HepG2 (cell line): Measurements from ENCODE around the gene CTAG2. TPM values are rescaled to one million over a fixed set of nuclear protein-coding genes. Genes with fewer than 3 reads are reported as not detected.

Experiments used
- ATAC-seq: fragments of 200-7000 bp; cut with Tn5 transposase; 3 replicates; pipeline ENCODE4 v1.9.1; 2020; ENCODE audit warnings: mild to moderate bottlenecking, moderate library complexity
- BruUV-seq: library from RNA; stranded (reverse); fragments of 400-500 nt; replicated peaks from 2 replicates; lab custom pipeline; 2021; lab: Mats Ljungman, UMichigan
- CTCF ChIA-PET: fragments of 300-600 bp; formaldehyde crosslinking; extraction: SDS; loops from one replicate; lab custom pipeline; 2021; ENCODE audit warnings: low total read pairs, inconsistent platforms, low intra/inter-chr PET ratio; lab: Yijun Ruan, JAX
- POLR2A ChIA-PET: fragments of 350-600 bp; sonication (Branson Sonifier 250); formaldehyde crosslinking; loops from one replicate; lab custom pipeline; 2020; ENCODE audit warnings: antibody characterized with exemption, inconsistent platforms; lab: Yijun Ruan, JAX
- DNase-seq: peaks from one replicate; pipeline ENCODE4 v3.0.0-alpha.2; 2015; ENCODE audit warnings: low spot score
- FAIRE-seq: peaks from 3 replicates; lab custom pipeline; 2011; peaks lifted over from hg19 to GRCh38; lab: Jason Lieb, UNC
- H2AFZ ChIP-seq: one replicate; pipeline ENCODE4 v1.6.1; 2011; ENCODE audit warnings: low read length, inconsistent platforms
- H3K27ac ChIP-seq: fragments of 300-600 bp; 3 replicates; pipeline ENCODE4 v1.8.0; 2011; ENCODE audit warnings: mixed run types, mild to moderate bottlenecking, mixed read lengths, low read length, inconsistent platforms; ENCODE audit not compliant: insufficient read depth; ENCODE audit errors: extremely low read length
- H3K27me3 ChIP-seq, 2 experiments: fragments of 200-600 bp in 1 of 2; 2 replicates in 1 of 2; 3 replicates in 1 of 2; pipeline versions ENCODE4 v1.6.0 to v1.8.0; 2011; ENCODE audit warnings: low read length in 2 of 2, mild to moderate bottlenecking in 2 of 2, moderate library complexity in 2 of 2, inconsistent platforms in 1 of 2; ENCODE audit not compliant: insufficient read depth in 2 of 2, control insufficient read depth in 1 of 2
- H3K36me3 ChIP-seq, 2 experiments: fragments of 200-600 bp in 1 of 2; replicated peaks in 1 of 2; 2 replicates in 1 of 2; 3 replicates in 1 of 2; pipeline versions ENCODE4 v1.5.1 to v1.8.0; 2011; ENCODE audit warnings: low read length in 2 of 2, inconsistent platforms in 1 of 2; ENCODE audit not compliant: insufficient read depth in 2 of 2, control insufficient read depth in 1 of 2
- H3K4me1 ChIP-seq: 2 replicates; pipeline ENCODE4 v1.5.1; 2012; ENCODE audit warnings: low read length, inconsistent platforms; ENCODE audit not compliant: insufficient read depth
- H3K4me2 ChIP-seq: 2 replicates; pipeline ENCODE4 v1.6.0; 2011; ENCODE audit warnings: low read depth, low read length, inconsistent platforms
- H3K4me3 ChIP-seq, 3 experiments: fragments of 200-600 bp in 1 of 3; sonication (generic), shearing (Covaris generic) in 1 of 3; replicated peaks in 1 of 3; 2 replicates each; pipeline ENCODE4 v1.5.1; 2011 to 2016; ENCODE audit warnings: low read length in 3 of 3, inconsistent platforms in 2 of 3, low read depth in 2 of 3, mild to moderate bottlenecking in 2 of 3, control low read depth in 1 of 3, mixed read lengths in 1 of 3; ENCODE audit not compliant: insufficient read depth in 1 of 3
- H3K79me2 ChIP-seq: one replicate; pipeline ENCODE4 v1.6.1; 2011; ENCODE audit warnings: low read length, inconsistent platforms; ENCODE audit not compliant: insufficient read depth
- H3K9ac ChIP-seq: 2 replicates; pipeline ENCODE4 v1.6.0; 2011; ENCODE audit warnings: mild to moderate bottlenecking, low read depth, low read length, inconsistent platforms; ENCODE audit not compliant: insufficient read depth
- H3K9me3 ChIP-seq: 2 replicates; pipeline ENCODE4 v1.5.1; 2012; ENCODE audit warnings: mild to moderate bottlenecking, low read length
- H4K20me1 ChIP-seq: 2 replicates; pipeline ENCODE4 v1.6.0; 2011; ENCODE audit warnings: inconsistent platforms, mild to moderate bottlenecking, low read length, moderate library complexity; ENCODE audit not compliant: insufficient read depth
- DR1 ChIP-seq: sonication (generic); formaldehyde crosslinking; IDR thresholded peaks from 2 replicates; pipeline ENCODE4 v1.8.0; 2021; ENCODE audit warnings: mild to moderate bottlenecking, missing genetic modification reagents, inconsistent platforms
- GFI1 ChIP-seq: sonication (generic); formaldehyde crosslinking; IDR thresholded peaks from 2 replicates; pipeline ENCODE4 v1.5.0; 2020; ENCODE audit warnings: missing genetic modification reagents, mild to moderate bottlenecking, borderline replicate concordance
- MATR3 ChIP-seq: sonication (generic); formaldehyde crosslinking; IDR thresholded peaks from 2 replicates; pipeline ENCODE4 v1.4.0; 2020; ENCODE audit warnings: missing genetic modification reagents
- ZNF337 ChIP-seq: sonication (generic); formaldehyde crosslinking; IDR thresholded peaks from 2 replicates; pipeline ENCODE4 v1.5.1; 2020; ENCODE audit warnings: missing genetic modification reagents, low read depth, mild to moderate bottlenecking, borderline replicate concordance
- ZNF660 ChIP-seq: sonication (generic); formaldehyde crosslinking; IDR thresholded peaks from 2 replicates; pipeline ENCODE4 v1.5.1; 2020; ENCODE audit warnings: mild to moderate bottlenecking, low read depth, missing genetic modification reagents, borderline replicate concordance
- ZSCAN12 ChIP-seq: sonication (generic); formaldehyde crosslinking; IDR thresholded peaks from 2 replicates; pipeline ENCODE4 v1.9.0; 2021; ENCODE audit warnings: mild to moderate bottlenecking, missing genetic modification reagents
- WGBS: methylation state at CpG from one replicate; pipeline ENCODE4 v1.1.6; 2017; ENCODE audit warnings: low lambda C conversion rate; 5-methylcytosine and 5-hydroxymethylcytosine counted together
- in situ Hi-C: cut with HindIII; loops from 2 replicates; pipeline ENCODE4 v1.10.0; 2017; ENCODE audit warnings: low pct_unique_long_range_greater_than_20kb; ENCODE audit not compliant: extremely low pct_ligation_motif_present
- intact Hi-C: fragments of 100-400 bp; cut with micrococcal nuclease; formaldehyde crosslinking; loops from one replicate; pipeline ENCODE4 v1.10.0; 2022; ENCODE audit not compliant: unreplicated experiment
- polyA plus RNA-seq, 8 experiments: library from polyadenylated mRNA; depleted of rRNA in 3 of 8; stranded (reverse) in 7 of 8; unstranded in 1 of 8; fragments of >200 nt; fragmentation: Illumina TruSeq in 4 of 8; extraction: Trizol in 4 of 8; gene quantifications; 2 replicates each; pipeline versions ENCODE4 v1.2.1 to v1.2.3, GENCODE V29; 2011 to 2016; ENCODE audit warnings: low read depth in 4 of 8, missing spikeins in 1 of 8, mixed read lengths in 1 of 8; ENCODE audit not compliant: insufficient read depth in 1 of 8
- total RNA-seq, 5 experiments: library from RNA; depleted of rRNA; stranded (reverse); fragments of >200 nt; fragmentation: Illumina TruSeq; extraction: Trizol; gene quantifications; 2 replicates each; pipeline ENCODE4 v1.2.3, GENCODE V29; 2016; ENCODE audit warnings: low read depth in 1 of 5
- TF ChIP-seq, protein P1 (sequence below): sonication (generic); formaldehyde crosslinking; IDR thresholded peaks from 2 replicates; pipeline ENCODE4 v1.9.0; 2021; ENCODE audit warnings: missing genetic modification reagents, borderline replicate concordance
- TF ChIP-seq, protein P2 (sequence below): sonication (generic); formaldehyde crosslinking; IDR thresholded peaks from 2 replicates; pipeline ENCODE4 v1.5.1; 2020; ENCODE audit warnings: mild to moderate bottlenecking, missing genetic modification reagents, borderline replicate concordance
- TF ChIP-seq, protein P3 (sequence below): sonication (generic); formaldehyde crosslinking; IDR thresholded peaks from 2 replicates; pipeline ENCODE4 v1.4.0; 2020; ENCODE audit warnings: low read depth, mild to moderate bottlenecking, missing genetic modification reagents
- TF ChIP-seq, protein P4 (sequence below): sonication (generic); formaldehyde crosslinking; IDR thresholded peaks from 2 replicates; pipeline ENCODE4 v1.4.0; 2020; ENCODE audit warnings: missing genetic modification reagents, mild to moderate bottlenecking, borderline replicate concordance

Gene CTAG2
- total and polyA plus RNA-seq, 2 of the 13 experiments (the other 11 are each of a cell fraction or from before 2014, with no cell fraction given) = not detected

DNA sequence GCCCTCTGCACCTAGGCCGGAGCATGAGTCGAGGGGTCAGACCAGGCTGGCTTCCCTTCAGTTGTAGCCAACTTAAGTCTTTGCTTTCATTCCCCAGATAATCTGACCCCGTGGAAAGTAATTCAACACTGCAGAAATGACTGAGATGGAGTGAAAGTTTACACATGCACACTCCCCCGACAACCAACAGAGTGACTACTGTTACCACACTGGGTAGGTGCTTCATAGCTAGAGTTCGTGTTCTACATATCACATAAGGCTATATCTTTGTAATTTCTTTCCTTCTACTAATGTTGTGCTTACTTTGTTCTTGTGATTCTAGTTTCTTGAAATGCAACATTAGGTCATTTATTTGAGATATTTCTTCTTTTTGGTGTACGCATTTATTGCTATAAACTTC is 7.2 kb upstream of the CTAG2 start:
- CTCF ChIA-PET = no interaction called here
- Histone ChIP-seq H3K9me3 (no peaks in the 10 kb centered on the region), H3K27me3 (no peaks in the 10 kb centered on the region; a peak in 1 of 5 replicates), H3K79me2 (no peaks in the 10 kb centered on the region), H3K4me3 (no peak overlapping the region), H3K4me2 (no peak overlapping the region), H2AFZ (no peak overlapping the region), H4K20me1 (no peaks in the 10 kb centered on the region), H3K9ac (no peak overlapping the region)
- intact Hi-C loops (no loop called here), in situ Hi-C loops (no loop called here)
- POLR2A ChIA-PET = no interaction called here
- WGBS = 49% methylated on average over 2 of the region's 6 CpGs
- TF ChIP-seq ZSCAN12 (no peak), ZNF660 (CRISPR knock-in tag) (no peak), MATR3 (CRISPR knock-in tag) (no peak), DR1 (no peak), ZNF337 (CRISPR knock-in tag) (no peak), GFI1 (CRISPR knock-in tag) (no peak)
- TF ChIP-seq, protein P1, sequence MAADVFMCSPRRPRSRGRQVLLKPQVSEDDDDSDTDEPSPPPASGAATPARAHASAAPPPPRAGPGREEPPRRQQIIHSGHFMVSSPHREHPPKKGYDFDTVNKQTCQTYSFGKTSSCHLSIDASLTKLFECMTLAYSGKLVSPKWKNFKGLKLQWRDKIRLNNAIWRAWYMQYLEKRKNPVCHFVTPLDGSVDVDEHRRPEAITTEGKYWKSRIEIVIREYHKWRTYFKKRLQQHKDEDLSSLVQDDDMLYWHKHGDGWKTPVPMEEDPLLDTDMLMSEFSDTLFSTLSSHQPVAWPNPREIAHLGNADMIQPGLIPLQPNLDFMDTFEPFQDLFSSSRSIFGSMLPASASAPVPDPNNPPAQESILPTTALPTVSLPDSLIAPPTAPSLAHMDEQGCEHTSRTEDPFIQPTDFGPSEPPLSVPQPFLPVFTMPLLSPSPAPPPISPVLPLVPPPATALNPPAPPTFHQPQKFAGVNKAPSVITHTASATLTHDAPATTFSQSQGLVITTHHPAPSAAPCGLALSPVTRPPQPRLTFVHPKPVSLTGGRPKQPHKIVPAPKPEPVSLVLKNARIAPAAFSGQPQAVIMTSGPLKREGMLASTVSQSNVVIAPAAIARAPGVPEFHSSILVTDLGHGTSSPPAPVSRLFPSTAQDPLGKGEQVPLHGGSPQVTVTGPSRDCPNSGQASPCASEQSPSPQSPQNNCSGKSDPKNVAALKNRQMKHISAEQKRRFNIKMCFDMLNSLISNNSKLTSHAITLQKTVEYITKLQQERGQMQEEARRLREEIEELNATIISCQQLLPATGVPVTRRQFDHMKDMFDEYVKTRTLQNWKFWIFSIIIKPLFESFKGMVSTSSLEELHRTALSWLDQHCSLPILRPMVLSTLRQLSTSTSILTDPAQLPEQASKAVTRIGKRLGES (CRISPR knock-in tag) = no peak
- TF ChIP-seq, protein P2, sequence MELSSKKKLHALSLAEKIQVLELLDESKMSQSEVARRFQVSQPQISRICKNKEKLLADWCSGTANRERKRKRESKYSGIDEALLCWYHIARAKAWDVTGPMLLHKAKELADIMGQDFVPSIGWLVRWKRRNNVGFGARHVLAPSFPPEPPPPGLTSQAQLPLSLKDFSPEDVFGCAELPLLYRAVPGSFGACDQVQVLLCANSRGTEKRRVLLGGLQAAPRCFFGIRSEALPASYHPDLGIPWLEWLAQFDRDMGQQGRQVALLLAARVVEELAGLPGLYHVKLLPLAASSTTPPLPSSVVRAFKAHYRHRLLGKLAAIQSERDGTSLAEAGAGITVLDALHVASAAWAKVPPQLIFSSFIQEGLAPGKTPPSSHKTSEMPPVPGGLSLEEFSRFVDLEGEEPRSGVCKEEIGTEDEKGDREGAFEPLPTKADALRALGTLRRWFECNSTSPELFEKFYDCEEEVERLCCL (CRISPR knock-in tag) = no peak
- TF ChIP-seq, protein P3, sequence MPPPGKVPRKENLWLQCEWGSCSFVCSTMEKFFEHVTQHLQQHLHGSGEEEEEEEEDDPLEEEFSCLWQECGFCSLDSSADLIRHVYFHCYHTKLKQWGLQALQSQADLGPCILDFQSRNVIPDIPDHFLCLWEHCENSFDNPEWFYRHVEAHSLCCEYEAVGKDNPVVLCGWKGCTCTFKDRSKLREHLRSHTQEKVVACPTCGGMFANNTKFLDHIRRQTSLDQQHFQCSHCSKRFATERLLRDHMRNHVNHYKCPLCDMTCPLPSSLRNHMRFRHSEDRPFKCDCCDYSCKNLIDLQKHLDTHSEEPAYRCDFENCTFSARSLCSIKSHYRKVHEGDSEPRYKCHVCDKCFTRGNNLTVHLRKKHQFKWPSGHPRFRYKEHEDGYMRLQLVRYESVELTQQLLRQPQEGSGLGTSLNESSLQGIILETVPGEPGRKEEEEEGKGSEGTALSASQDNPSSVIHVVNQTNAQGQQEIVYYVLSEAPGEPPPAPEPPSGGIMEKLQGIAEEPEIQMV (CRISPR knock-in tag) = no peak
- TF ChIP-seq, protein P4, sequence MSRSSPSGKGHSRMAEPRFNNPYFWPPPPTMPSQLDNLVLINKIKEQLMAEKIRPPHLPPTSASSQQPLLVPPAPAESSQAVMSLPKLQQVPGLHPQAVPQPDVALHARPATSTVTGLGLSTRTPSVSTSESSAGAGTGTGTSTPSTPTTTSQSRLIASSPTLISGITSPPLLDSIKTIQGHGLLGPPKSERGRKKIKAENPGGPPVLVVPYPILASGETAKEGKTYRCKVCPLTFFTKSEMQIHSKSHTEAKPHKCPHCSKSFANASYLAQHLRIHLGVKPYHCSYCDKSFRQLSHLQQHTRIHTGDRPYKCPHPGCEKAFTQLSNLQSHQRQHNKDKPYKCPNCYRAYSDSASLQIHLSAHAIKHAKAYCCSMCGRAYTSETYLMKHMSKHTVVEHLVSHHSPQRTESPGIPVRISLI (CRISPR knock-in tag) = no peak
- TF ChIP-seq, all 625 proteins: peak for 0
- no TSS peak for BruUV-seq
- no peaks in the 10 kb centered on the region for H3K4me1 ChIP-seq
- H3K36me3 ChIP-seq = no peaks in the 10 kb centered on the region
- no peak overlapping the region for H3K27ac ChIP-seq
- DNase-seq = no peak
- FAIRE-seq = no peak
- ATAC-seq = no peak
